LoVo (cell line): Measurements from ENCODE around the gene TNIK.

ENCODE experiments used
- DNase-seq: peaks from one replicate; pipeline ENCODE4 v3.0.0-alpha.2; 2016; ENCODE audit warnings: low spot score

The TNIK gene

DNA sequence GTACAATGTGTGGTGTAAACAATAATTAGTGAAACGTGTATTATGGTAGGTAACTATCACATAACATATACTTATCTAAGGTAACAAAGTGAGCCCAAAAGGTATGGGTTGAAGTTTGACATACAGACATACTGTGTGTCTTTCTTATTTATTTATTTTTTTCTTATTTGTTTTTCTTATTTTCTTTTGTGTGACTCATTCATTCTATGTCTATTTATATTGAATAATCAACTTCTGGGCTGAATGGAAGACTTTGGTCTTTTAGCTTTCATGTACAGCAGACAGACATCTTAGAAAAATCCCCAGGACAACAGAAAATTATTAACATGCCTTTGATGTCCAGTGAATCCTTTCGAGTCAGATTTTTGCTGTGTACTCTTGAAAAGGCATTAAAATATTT lies 233.4 kb downstream of the TNIK start:
- DNase-seq, result no peak

DNA sequence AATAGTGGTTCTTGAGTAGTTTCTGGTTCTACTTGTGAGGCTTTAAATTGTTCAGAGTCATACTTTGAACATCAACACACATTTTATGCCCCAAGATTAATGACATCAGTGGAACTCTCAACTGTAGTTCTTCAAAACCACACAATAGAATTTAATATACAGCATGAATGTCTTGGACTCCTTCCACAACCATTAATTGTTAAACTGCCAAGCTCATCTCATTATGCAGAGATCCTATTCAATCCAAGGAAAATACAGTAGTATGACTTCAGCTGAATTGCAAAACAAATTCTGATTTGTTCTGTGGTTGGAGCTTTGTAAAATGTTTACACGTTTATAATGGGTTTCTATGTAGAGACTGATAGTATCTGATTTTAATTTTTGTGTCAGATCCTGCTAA lies 234.5 kb downstream of the TNIK start:
- DNase-seq, result no peak

DNA sequence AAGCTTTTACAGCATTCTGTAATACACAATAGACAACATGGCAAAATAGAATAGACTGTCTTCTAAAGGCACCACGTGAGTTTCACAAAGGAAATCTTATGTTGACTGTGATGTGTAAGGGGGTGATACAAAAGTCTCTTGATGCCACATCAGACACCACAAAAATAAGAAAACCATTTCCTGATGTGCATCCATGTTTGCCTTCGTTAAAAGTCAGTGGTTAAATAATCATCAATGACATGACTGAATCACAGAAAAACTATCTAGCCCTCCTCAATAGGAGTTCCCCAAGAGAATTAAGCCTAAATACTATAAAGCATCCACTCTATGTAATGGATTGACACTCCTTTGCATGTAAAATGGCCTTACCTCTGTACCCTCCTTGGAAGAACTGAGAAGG lies 235.0 kb downstream of the TNIK start:
- DNase-seq, result no peak

DNA sequence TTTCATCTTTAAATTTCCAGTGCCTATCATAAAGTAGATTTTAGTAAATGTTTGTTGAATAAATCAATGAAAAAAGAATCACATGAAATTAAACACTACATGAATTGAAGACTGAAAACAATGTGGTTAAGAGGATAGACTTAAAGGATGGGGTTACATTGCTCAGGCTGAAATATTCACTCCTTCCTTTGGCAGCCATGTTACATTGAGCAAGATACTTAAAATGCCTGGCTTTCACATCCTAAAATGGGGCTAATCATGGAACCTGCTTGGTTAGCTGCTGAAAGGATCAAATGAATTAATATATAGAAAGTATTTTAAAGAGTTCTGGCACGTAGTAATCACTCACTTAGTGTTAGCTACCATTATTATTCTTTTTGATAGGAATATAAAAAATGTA lies 236.8 kb downstream of the TNIK start:
- DNase-seq, result no peak

DNA sequence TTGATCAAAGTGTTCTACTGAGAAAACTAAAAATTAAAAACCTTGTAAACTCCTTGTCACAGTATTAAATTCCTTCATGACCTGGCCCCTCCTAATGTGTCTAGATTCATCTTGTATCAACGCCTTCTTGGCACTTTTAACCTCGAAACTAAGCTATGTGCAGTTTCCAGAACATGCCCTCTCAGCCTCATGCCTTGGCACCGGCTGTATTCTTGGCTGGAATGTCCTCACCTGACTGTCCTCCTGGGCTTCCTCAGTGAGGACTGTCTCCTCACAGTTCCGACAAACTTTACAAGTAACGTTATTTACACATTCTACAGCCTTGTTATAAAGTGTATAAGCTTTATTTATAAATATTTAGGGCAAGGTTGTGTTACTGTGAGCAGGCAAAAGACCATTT lies 237.2 kb downstream of the TNIK start:
- no peak for DNase-seq

DNA sequence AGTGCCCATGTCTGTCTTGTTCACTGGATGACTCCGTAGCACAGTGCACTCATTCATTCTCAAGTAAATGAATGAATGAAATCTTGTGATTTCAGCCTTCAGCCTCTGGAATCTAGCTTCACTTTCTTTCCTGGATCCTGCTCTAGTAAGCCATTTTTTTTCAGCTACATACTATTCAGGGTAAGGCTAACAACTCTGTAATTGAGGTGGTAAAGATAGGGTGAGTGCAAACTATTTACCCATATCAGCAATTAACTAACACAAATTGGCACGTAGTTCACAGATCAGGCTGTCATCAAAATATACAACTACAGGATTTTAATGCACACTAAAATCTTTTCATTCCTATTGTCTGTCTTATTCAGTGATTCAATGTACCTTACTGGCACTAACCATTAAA lies 238.6 kb downstream of the TNIK start:
- DNase-seq, result no peak

DNA sequence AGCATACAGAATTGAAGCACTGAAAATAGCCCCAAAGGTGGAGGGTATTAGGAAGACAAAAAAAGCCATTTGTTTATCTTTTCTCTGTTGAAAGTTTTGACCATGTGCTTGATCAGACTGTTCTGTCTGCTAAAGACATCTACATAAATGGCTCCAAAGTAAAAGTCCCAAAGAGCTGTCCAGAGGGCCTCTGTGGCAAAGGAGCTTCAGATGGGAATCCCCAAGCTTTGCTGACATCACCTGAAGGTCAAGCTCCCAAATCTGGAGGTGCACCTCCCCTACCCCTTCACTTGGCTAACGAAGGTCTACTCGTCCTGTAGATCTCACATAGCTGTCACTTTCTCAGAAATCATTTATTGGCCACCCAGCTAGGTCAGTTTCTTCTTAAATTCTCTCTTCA lies 239.1 kb downstream of the TNIK start:
- no peak for DNase-seq

DNA sequence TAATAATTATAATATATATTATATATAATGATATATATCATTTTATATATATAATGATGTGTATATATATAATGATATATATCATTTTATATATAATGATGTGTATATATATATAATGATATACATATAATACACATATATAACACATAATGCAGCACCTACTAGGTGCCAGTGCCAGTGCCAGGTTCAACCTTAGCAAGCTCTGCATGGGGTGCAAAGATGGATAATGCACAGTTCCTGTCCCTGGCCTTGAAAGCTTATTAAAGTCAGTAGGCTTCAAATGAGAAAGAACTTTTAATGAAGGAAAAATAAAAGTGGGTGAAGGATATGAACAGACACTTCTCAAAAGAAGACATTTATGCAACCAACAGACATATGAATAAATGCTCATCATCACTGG lies 240.9 kb downstream of the TNIK start:
- no peak for DNase-seq

DNA sequence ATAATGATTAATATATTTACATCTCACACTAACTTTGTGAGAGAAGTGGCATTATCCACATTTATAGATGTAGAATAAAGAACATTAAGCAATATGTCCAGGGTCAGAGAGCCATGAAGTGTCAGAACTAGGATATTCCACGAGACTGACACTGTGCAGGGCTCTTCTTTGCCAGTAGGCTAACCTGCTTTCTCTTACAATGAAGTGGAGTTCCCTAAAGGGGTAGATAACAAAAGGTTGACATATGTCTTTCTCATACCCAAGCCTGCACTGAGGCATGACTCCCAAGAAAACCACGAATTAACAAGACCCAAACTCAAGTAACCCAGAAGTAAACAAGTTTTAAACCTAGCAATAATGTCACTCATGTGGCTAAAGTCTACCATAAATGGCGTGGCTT lies 242.1 kb downstream of the TNIK start:
- DNase-seq, result no peak

DNA sequence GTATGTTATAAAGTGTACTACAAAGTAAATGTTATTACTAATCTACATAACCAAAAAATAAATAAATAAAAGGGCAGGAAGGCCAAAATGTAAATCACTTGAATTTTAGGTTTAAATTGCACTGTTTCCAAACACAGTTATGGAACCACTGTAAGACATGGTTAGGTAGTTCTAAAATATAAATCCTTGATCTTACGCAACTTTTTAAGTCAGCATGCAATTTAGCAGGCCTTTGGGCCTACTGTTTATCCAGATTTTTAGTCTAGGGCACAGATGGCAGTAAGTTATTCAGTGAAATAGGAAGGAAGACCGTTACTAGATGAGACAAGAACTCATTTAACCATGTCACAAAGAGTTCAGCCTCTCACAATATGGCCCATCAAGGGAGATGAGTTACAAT lies 246.3 kb downstream of the TNIK start:
- DNase-seq, result no peak

DNA sequence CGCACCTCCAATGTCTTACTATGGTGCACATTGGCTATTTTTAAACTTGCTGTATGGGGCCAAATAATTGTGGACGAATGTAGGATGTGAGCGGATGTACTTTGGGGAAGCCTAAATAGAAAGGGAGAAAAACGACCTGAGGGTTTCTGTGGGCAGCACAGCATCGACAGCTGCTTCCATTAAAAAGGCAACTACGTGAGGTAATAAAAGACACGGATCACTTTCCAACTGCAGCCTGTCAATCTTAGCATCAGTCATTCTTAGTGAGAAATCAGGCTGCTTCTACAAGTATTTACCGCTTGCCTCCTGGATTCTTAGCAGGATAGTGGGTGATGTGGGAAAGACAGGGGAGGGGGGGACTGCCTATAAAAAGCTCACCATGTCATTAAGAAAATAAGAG lies 247.0 kb downstream of the TNIK start:
- no peak for DNase-seq

DNA sequence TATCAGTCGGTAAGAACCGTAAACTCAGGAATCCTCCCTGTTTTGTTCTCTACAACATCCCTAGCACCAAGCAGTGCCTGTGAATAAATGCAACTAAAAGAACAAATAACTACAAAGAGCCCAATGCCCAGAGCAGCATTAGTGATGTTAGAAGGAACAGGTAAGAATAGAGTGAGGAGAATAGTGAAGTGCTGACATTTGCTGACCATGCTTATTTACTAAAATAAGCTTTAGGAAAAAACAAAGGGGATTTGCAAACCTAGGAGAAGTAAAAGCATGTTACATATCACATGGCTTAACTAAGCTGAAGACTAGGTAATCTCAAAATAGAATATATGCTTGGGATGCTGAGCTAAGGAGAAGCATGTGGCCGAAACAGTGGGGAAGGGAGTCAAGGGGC lies 247.6 kb downstream of the TNIK start:
- DNase-seq, result no peak

DNA sequence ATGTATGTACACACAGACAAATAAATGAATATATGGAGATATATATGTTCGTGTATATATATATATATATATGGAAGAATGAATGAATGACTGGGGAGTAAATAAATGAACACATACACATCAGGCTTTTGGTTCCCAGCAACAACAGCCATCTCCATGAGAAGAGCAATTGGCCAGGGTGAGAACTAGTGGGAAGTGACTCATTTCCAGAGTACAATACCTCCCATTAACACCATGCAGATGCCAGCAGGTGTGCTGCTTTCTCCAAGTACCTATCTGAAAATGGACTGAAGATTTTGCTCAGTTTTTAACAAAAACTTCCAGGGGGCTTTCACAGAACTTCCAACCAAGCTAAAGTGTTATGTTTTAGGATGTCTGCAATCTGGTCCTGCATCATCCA lies 253.9 kb downstream of the TNIK start:
- no peak for DNase-seq

DNA sequence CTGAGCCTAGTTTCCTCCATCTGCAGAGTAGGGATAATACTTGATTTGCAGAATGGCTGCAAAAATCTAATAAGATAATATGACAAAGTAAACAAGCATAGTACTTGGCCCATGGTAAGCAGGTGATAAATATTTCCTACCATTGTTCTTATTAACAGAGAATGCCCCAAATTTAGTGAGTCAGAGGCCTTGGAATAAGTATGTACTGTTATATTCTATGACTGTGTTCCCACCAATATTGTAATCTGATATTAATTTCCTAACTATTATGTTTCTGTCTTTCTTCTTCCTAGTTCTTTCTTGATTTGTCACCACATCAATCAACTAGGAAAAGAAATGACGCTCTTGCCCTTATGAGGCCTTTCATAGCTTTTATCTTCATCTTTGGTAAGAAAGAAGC lies 255.3 kb downstream of the TNIK start:
- DNase-seq, result no peak

DNA sequence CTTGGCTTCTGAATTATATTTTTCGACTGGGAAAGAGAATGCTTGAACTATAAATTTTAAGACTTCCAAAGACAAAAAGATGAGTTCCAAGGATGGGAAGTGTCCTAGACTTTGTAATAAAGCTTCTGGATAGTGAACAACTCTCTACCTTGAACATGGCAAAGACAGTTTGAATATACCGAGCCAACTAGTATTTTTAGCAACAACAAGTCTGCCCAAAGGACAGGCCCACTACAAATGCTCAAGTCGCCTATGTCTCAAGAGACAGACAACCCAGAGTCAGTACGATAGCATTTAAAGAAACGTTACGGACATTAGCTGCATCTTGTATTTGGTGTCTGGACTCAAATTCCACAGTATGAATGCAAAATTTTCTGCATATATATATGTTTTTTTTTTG lies 258.4 kb downstream of the TNIK start:
- DNase-seq, result no peak

DNA sequence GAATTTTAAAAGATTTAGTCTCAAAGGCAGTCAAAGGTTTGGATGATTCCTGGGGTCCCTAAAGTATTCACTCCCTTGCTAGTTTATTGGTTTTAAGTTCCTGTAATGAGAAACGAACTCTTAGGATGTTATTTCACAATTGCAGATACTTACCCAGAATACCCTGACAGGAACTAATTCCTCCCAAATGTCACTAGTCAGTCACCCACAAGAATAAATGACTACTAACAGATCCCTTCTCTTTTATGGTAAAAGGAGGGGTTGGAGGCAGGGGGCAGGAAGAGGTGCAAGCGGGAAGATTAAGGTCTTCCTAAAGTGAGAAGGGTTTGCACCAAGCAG lies 259.5 kb downstream of the TNIK start:
- no peak for DNase-seq

DNA sequence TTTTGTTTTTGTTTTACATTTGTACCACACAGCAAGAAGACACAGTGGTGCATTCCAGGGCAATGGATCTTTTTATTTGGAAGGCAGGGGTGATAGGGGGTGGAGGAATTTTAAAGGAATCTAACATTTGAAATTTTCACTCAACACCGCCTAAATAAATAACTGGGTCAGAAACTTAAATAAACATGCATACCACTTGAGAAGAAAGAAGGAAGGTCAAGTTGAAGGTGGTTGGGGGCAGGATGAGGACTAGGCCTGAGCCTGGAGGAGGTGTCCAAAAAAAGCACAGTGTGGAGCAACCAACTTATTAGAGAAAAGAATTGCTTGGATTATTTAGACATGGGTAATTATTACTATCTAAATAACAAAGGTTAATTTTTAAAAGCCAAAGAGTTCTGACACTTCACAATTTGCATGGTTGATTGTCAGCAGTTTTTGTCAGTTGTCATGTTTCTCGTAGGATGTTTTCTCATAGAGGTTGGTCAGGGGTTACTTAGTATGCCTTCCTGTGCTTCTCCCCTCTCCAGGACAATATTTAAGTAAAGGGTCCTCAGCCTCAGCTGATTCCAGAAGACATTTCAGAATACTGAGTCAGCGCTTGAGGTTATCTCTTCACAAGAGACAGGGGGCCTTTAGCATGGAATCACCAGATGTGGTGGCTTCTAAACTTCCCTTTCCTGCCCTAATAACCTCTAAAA lies 260.0 kb downstream of the TNIK start:
- DNase-seq, result no peak

DNA sequence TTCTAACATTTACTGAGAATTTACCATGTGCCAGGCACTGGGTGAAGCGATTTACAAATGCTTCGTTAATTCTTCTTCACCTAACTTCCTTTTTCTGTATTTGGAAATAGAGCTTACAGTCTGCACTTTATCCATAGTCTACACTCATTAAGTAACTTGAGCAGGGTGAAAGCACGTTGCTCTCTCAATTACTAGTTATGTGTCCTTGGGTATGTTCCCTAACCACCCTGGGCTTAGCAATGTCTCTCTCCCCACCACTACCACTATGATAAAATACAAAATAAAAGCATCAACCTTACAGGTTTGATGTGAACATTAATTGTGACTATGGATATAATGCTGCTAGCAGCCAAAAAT lies 260.8 kb downstream of the TNIK start:
- no peak for DNase-seq

DNA sequence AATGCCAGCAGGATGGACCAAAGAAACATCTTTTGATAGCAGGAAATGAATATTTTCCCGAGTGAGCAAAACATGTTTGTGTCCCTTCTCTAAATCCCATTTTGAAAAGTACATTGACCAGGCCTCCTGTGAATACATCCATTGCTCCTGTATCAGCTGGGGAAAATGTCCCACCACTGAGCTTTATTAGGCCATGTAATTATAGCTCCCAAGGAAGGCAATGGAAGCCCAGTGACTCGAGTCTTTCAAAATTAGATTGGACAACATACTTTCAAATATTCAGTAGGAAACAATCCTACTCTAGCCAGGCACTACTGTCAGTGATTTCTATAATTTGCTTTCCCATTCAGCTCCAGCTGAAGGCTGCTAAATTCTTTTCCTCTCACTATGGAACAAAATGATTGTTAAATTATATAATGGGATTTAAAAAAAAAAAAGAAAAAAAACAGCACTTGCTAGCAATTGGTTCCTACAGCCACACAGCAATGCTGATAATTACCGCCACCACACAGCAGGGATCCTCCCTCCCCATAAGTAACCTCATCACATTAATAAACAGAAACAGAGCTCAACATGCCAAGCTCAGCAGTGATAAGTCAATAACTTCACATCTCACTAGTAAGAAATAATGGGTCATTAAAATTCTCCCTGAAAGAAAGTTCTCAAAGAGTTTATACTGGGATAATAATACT lies 261.3 kb downstream of the TNIK start:
- no peak for DNase-seq

DNA sequence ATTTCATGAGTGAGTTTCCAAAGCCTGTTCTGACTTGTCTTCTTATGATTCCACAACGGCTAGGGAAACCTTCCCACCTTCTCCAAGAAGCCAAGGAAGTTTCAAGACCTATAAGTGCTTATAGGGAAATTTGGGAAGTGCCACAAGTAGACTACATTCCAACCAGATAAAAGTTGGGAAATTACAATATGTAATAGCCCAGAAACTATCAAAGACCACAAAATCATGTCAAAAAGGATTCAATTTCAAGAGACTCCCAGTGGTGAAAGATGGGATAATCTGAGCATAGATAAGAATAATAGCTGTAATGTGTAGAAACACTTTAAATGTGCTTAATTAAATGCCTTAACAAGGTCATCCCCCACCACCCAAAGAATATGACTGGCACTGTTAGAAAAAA lies 264.5 kb downstream of the TNIK start:
- DNase-seq, result no peak

DNA sequence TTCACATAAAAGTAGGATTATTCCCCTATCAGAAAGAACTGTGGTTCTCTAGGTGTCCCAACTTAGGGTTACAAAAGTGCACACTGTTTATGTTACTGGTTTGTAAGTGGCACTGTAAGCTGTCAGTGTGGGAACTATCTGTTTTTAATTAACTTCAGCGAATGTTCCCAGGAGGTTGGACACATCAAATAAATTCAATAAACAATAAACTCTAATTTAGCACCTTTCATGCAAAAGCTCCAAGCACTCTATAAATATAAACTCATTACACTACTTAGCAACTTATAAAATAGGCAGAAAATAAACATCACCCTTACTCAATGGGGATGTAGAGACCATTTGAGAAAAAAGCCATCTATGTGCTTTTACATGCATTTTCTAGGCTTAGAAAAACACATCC lies 265.2 kb downstream of the TNIK start:
- no peak for DNase-seq

DNA sequence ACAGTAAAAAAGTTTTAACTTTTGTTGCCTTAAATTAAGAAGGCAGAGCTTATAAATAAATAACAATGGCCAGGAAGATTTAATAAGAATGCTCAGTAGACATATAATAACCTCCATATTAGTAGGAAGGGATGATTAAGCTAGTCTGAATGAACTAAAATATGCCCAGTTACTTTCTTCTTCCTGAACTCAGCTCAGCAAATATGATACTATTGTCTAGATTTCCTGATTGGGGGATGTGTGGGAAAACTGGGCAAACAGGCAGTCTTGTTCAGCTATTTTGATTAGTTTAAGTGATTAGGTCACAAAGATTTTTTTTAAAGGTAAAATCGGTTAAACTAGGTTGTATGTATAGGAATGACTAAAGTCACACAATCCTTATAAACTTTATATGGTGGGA lies 266.5 kb downstream of the TNIK start:
- no peak for DNase-seq

DNA sequence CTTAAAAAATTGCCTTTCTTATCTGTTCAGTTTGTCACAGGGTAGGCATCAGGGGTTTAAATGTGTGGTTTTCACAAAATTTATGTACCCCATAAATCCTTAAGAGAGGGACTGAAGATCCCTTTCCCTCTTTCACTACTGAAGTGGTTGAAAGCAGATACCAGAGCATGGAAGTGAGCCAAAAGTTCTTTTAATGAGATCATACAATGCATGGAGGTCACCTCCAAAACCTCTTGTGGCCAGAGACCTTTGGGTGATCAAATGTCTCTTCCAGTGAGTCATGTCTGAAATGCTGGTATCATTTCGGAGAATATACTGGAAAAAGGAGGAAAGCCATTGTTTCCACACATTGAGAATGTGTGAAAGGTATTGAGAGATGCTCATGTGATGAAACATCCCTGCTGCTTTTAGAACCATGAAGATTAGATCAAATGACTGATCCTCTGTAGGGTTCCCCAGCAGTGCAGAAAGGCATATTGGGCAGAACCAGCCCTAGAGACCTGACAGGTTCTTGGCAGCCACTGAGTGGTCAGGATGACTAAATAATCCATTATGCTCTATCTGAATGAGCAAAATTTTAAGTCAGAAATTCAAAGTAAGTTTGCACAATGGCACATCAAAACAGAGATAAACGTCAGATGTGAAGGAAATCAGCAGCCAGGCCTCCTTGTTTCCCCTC lies 267.9 kb downstream of the TNIK start:
- peak; percentile 6 for DNase-seq

DNA sequence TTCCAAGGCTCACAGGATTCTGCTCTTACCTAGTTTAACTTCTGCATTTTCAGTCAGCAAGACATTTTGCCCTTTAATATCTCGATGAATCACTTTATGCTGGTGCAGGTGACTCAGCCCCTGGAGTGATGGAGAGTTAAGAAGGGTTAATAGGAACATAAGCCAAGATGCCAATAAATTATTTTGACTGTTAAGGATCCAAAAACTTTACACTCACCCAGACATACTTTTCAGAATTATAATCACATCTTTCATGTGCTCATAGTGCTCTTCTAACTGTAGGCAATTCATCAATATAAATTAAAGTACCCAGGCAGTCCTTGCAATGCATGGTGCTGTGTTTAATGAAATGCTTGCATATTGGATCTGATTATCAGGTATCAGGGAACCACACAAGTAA lies 269.5 kb downstream of the TNIK start:
- DNase-seq, result no peak
